Spleen (tissue), 11 donors: ENCODE results near the gene JMJD4. TPM values are rescaled to one million over a fixed set of nuclear protein-coding genes. Genes with fewer than 3 reads are reported as not detected.

Experiments
- DNase-seq: peaks from one replicate; pipeline ENCODE4 v3.0.0-alpha.2; 2020
- H3K27ac ChIP-seq, 8 donors: fragments of 200-600 bp; sonication (generic) in 7 of 8; 1 replicate in 4 of 8; 2 replicates in 4 of 8; pipeline versions ENCODE4 v1.5.0 to v1.8.0; 2016 to 2021; ENCODE audit warnings: inconsistent platforms in 4 of 8, mild to moderate bottlenecking in 4 of 8, moderate library complexity in 1 of 8
- H3K27me3 ChIP-seq, 7 donors: fragments of 200-600 bp; sonication (generic) in 6 of 7; replicated peaks in 1 of 7; 1 replicate in 4 of 7; 2 replicates in 3 of 7; pipeline versions ENCODE4 v1.5.0 to v1.8.0; 2016 to 2021; ENCODE audit warnings: inconsistent platforms in 3 of 7, mild to moderate bottlenecking in 1 of 7
- H3K36me3 ChIP-seq, 6 donors: fragments of 200-600 bp; sonication (generic) in 5 of 6; 1 replicate in 4 of 6; 2 replicates in 2 of 6; pipeline versions ENCODE4 v1.5.0 to v1.8.0; 2016 to 2021; ENCODE audit warnings: inconsistent platforms in 2 of 6
- H3K4me1 ChIP-seq, 6 donors: fragments of 200-600 bp; sonication (generic) in 5 of 6; 1 replicate in 3 of 6; 2 replicates in 3 of 6; pipeline versions ENCODE4 v1.5.0 to v1.8.0; 2016 to 2021; ENCODE audit warnings: inconsistent platforms in 3 of 6
- H3K4me3 ChIP-seq, 8 donors: fragments of 200-600 bp; sonication (generic) in 7 of 8; 1 replicate in 4 of 8; 2 replicates in 4 of 8; pipeline versions ENCODE4 v1.5.0 to v1.8.0; 2016 to 2021; ENCODE audit warnings: inconsistent platforms in 4 of 8, mild to moderate bottlenecking in 4 of 8, moderate library complexity in 2 of 8
- H3K9me3 ChIP-seq, 8 donors: fragments of 200-600 bp; sonication (generic) in 7 of 8; 1 replicate in 4 of 8; 2 replicates in 4 of 8; pipeline versions ENCODE4 v1.5.0 to v1.8.0; 2016 to 2021; ENCODE audit warnings: inconsistent platforms in 4 of 8
- POLR2A ChIP-seq, 3 donors: fragments of 450-650 bp; IDR thresholded peaks; one replicate each; pipeline ENCODE4 v1.5.1; 2017; ENCODE audit warnings: antibody characterized with exemption in 3 of 3, mild to moderate bottlenecking in 1 of 3
- POLR2AphosphoS5 ChIP-seq, 3 donors: sonication (generic); formaldehyde crosslinking; IDR thresholded peaks; one replicate each; pipeline ENCODE4 v1.5.1; 2017; ENCODE audit warnings: antibody characterized with exemption in 3 of 3
- WGBS, 5 donors: extraction: QIAGEN DNeasy Blood & Tissue Kit in 3 of 5; methylation state at CpG; one replicate each; pipeline versions ENCODE4 v1.1.5 to v1.1.7; 2013 to 2018; 5-methylcytosine and 5-hydroxymethylcytosine counted together
- intact Hi-C: fragments of 100-400 bp; cut with DNase I; formaldehyde crosslinking; loops from one replicate; pipeline ENCODE4 v1.15.0; 2023; ENCODE audit warnings: low total_unique reads
- polyA plus RNA-seq, 3 donors: library from polyadenylated mRNA; stranded (reverse); fragments of 200-250 nt; gene quantifications; one replicate each; pipeline ENCODE4 v1.2.1, GENCODE V29; 2013
- total RNA-seq, 7 donors: library from RNA; depleted of rRNA in 3 of 7; stranded (reverse); fragments of >200 nt in 3 of 7; fragmentation: NEBNext Ultra II Directional in 4 of 7; extraction: Animal tissue kit (Norgen Biotek cat#: 25700) in 4 of 7; gene quantifications; one replicate each; pipeline versions ENCODE4 v1.1.0 to v1.2.1, GENCODE V29; 2016 to 2021
- TF ChIP-seq, protein P1 (sequence below), 11 experiments: fragments of 200-600 bp in 7 of 11; fragments of 450-650 bp in 4 of 11; sonication (generic) in 4 of 11; IDR thresholded peaks in 8 of 11; conservative IDR thresholded peaks in 3 of 11; 1 replicate in 7 of 11; 2 replicates in 4 of 11; pipeline versions ENCODE4 v1.4.0 to v1.8.0; 2016 to 2021; ENCODE audit warnings: antibody characterized with exemption in 11 of 11, inconsistent platforms in 4 of 11, mild to moderate bottlenecking in 1 of 11
- donor health status: healthy with polysubstance abuse.
- donor health status: DM: no; HTN: no; CAD: no; lungs with moderate emphysema.
- donor health status: DM: no; HTN: no; CAD: no.
- donor health status: Bipolar disorder and iron deficiency.
- donor health status: healthy.
- donor health status: DM: no; HTN: no; CAD: no.
- donor health status: DM: yes; HTN: yes; CAD: no.

JMJD4 gene
- total and polyA plus RNA-seq, 10 donors = 11.2 to 35.4 (median 18.6) TPM

DNA sequence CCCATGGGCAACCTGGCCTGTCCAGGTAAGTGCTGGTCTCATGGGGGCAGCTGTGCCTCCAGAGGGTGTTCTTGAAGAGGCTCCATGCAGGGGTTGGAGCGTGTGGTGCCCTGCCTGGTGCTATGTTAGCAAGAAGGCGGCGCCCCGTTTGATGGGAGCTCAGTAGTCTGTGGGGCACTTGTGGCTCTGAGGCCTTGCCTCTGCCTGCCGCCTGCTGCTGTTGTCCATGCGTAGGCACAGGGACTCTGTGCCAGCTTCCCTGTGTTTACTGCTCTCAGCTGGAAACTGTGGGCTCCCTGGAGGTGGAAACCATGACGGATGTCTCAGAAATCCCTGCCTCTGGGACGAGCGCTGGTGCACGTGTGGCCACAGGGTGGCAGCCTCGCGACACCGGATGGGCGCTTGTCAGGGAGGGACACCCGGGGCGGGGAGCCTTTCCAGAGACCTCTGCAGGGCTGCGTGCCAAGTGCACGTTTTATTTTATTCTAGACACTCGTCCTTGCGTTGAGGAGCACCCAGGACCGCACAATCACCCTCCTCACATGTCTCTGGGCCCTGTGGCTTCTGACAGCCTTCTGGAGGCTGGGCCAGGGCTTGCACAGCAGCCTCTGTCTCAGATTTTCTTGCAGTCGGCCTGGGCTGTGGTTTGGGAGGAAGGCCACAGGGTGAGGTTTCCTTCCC lies 27.3 kb upstream of the JMJD4 start:
- DNase-seq = peak; percentile 96
- Histone ChIP-seq H3K4me1 (peaks cover 33 to 67% (median 57%) of the 10 kb centered on the region in 6 donors), H3K27me3 (no peaks in the 10 kb centered on the region), H3K4me3 (peak overlapping the region in 2 of 8 donors; percentile 5 to 40), H3K36me3 (peaks cover 0 to 75% (median 27%) of the 10 kb centered on the region in 6 donors), H3K27ac (peak overlapping the region in 5 of 8 donors; percentile 53 to 78 (median 64)), H3K9me3 (no peaks in the 10 kb centered on the region)
- intact Hi-C loops = loop anchor here (5.0 kb wide), 1 partner anchor 185 kb away; the partner anchor contains the start of gene WNT9A
- TF ChIP-seq POLR2A (IDR thresholded peaks at IDR 0.05) (no peak), POLR2AphosphoS5 (IDR thresholded peaks at IDR 0.05) (peak; percentile 64 to 84 (median 78))
- TF ChIP-seq, protein P1, sequence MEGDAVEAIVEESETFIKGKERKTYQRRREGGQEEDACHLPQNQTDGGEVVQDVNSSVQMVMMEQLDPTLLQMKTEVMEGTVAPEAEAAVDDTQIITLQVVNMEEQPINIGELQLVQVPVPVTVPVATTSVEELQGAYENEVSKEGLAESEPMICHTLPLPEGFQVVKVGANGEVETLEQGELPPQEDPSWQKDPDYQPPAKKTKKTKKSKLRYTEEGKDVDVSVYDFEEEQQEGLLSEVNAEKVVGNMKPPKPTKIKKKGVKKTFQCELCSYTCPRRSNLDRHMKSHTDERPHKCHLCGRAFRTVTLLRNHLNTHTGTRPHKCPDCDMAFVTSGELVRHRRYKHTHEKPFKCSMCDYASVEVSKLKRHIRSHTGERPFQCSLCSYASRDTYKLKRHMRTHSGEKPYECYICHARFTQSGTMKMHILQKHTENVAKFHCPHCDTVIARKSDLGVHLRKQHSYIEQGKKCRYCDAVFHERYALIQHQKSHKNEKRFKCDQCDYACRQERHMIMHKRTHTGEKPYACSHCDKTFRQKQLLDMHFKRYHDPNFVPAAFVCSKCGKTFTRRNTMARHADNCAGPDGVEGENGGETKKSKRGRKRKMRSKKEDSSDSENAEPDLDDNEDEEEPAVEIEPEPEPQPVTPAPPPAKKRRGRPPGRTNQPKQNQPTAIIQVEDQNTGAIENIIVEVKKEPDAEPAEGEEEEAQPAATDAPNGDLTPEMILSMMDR (IDR thresholded peaks at IDR 0.05 in 8 of 11, conservative IDR thresholded peaks at IDR 0.05 in 3 of 11) = peak; percentile 79 to 92 (median 89)
- 1 to 17% (median 16%) methylated on average over 7 to 22 of the region's 22 CpGs for WGBS, 5 donors

DNA sequence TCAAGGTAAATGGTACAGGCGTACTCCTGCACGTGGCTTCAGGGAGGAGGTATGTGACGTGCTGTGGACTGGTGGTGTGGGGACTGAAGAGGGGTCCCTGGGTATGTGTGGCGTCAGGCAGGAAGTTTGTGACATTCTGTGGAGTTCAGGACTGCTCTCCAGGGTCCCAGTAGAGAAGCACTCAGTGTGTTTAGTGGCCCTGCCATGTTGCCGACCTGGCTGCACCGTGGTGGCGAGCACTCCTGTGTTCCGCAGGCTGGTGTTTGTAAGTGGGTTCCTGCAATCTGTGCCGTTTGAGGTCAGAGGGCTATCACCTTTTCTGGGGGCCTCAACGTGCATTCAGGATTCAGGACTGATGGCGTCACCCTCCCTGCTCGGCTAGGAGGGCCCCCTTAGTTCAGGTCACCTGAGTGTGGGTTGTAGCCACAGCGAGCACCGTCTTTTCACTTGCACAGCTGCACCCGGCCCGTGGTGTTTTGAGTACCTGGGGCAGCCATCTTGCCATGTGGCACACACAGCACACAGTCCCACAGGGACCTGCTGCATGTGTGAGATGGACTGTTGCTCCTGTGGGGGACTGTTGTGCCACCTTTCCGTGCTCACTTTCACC lies 26.6 kb upstream of the JMJD4 start:
- no peaks in the 10 kb centered on the region for H3K27me3 ChIP-seq
- peak; percentile 63 for DNase-seq
- peaks cover 0 to 75% (median 24%) of the 10 kb centered on the region in 6 donors for H3K36me3 ChIP-seq
- intact Hi-C loops = loop anchor here (5.0 kb wide), 1 partner anchor 186 kb away; the partner anchor contains the start of gene WNT9A
- peak overlapping the region in 5 of 8 donors; percentile 53 to 78 (median 64) for H3K27ac ChIP-seq
- no peak for TF ChIP-seq POLR2AphosphoS5 (IDR thresholded peaks at IDR 0.05)
- TF ChIP-seq, protein P1 (IDR thresholded peaks at IDR 0.05 in 8 of 11, conservative IDR thresholded peaks at IDR 0.05 in 3 of 11) = no peak
- TF ChIP-seq POLR2A (IDR thresholded peaks at IDR 0.05) = no peak
- H3K4me3 ChIP-seq = peak overlapping the region in 1 of 8 donors; percentile 40
- peaks cover 27 to 61% (median 50%) of the 10 kb centered on the region in 6 donors for H3K4me1 ChIP-seq
- WGBS, 5 donors = 79 to 92% (median 83%) methylated on average over 7 to 17 of the region's 17 CpGs
- no peaks in the 10 kb centered on the region for H3K9me3 ChIP-seq

DNA sequence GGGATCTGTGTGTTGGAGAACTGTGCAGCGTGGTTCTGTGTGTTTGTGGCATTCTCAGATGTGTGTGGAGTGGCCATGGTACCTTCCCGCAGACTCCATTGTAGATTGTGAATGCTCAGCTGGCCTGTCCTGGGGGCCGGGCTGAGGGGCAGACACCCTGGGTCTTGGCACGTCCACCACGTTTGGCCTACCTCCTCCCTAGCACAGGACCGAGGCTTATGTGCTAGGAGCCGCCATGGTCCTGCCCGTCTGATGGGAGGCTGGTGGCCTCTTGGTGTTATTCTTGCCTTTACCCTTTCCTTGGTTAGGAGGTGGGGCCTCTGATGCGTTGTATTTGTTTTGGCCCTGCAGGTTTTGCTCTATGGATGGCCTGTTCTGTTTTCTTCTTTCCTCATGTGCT lies 25.3 kb upstream of the JMJD4 start:
- Histone ChIP-seq H3K9me3 (no peaks in the 10 kb centered on the region), H3K4me1 (peaks cover 21 to 47% (median 37%) of the 10 kb centered on the region in 6 donors), H3K4me3 (no peak overlapping the region), H3K27ac (no peak overlapping the region), H3K36me3 (peaks cover 0 to 83% (median 24%) of the 10 kb centered on the region in 6 donors), H3K27me3 (no peaks in the 10 kb centered on the region)
- 91 to 98% (median 92%) methylated on average over 9 of the region's 9 CpGs for WGBS, 5 donors
- intact Hi-C loops = loop anchor here (5.0 kb wide), 1 partner anchor 187 kb away; the partner anchor contains the start of gene WNT9A
- DNase-seq = peak; percentile 61
- no peak for TF ChIP-seq POLR2A (IDR thresholded peaks at IDR 0.05)
- TF ChIP-seq POLR2AphosphoS5 (IDR thresholded peaks at IDR 0.05) = no peak
- TF ChIP-seq, protein P1 (IDR thresholded peaks at IDR 0.05 in 8 of 11, conservative IDR thresholded peaks at IDR 0.05 in 3 of 11) = no peak
